NCI-H187 treated with DMSO at 0.1 percent for 48 hours (cell line): ENCODE measurements around the gene TRIM4.

Experiments used
- DNase-seq: peaks from one replicate; lab custom pipeline; 2025; lab: John Stamatoyannopoulos, UW

The TRIM4 gene

GRCh38 chr7:99842926-99843325 is 76.4 kb downstream of the TRIM4 start:
- no peak for DNase-seq
